Panc1 (cell line): ENCODE results near the gene MPC1. TPM values are rescaled to one million over a fixed set of nuclear protein-coding genes. Genes with fewer than 3 reads are reported as not detected.

Source experiments
- ATAC-seq: fragments of 200-7000 bp; cut with Tn5 transposase; 2 replicates; pipeline ENCODE4 v1.9.1; 2020; ENCODE audit warnings: mild to moderate bottlenecking, moderate library complexity
- BruUV-seq: library from RNA; stranded (reverse); fragments of 400-500 nt; replicated peaks from 2 replicates; lab custom pipeline; 2021; lab: Mats Ljungman, UMichigan
- CTCF ChIA-PET: fragments of 300-600 bp; sonication (Branson Sonifier 250); formaldehyde crosslinking; loops from one replicate; lab custom pipeline; 2022; ENCODE audit warnings: antibody characterized with exemption; lab: Charles Lee
- POLR2A ChIA-PET: fragments of 300-600 bp; sonication (Branson Sonifier 250); formaldehyde crosslinking; loops from one replicate; lab custom pipeline; 2022; ENCODE audit warnings: antibody characterized with exemption; lab: Charles Lee
- DNase-seq: peaks from one replicate; pipeline ENCODE4 v3.0.0-alpha.2; 2010; ENCODE audit warnings: low read depth, low spot score
- H3K27ac ChIP-seq: 2 replicates; pipeline ENCODE4 v1.5.1; 2011; ENCODE audit warnings: mild to moderate bottlenecking, low read length, inconsistent platforms
- H3K27me3 ChIP-seq: fragments of 200-500 bp; sonication (Bioruptor generic); 2 replicates; pipeline ENCODE4 v1.6.0; 2014; ENCODE audit warnings: low read length, inconsistent platforms; ENCODE audit not compliant: control insufficient read depth, insufficient read depth
- H3K36me3 ChIP-seq: fragments of 200-500 bp; sonication (Bioruptor generic); 2 replicates; pipeline ENCODE4 v1.5.1; 2014; ENCODE audit warnings: inconsistent platforms, mild to moderate bottlenecking, low read length, moderate library complexity; ENCODE audit not compliant: control insufficient read depth, insufficient read depth
- H3K4me1 ChIP-seq: 2 replicates; pipeline ENCODE4 v1.5.1; 2011; ENCODE audit warnings: inconsistent platforms, mild to moderate bottlenecking, low read length, moderate library complexity; ENCODE audit not compliant: control insufficient read depth, insufficient read depth
- H3K4me3 ChIP-seq, 2 experiments: 2 replicates each; pipeline ENCODE4 v1.5.1; 2011 to 2012; ENCODE audit warnings: low read depth in 2 of 2, low read length in 2 of 2, mild to moderate bottlenecking in 2 of 2, inconsistent platforms in 1 of 2, moderate library complexity in 1 of 2
- H3K9me3 ChIP-seq: fragments of 200-500 bp; sonication (Bioruptor generic); 2 replicates; pipeline ENCODE4 v1.5.1; 2014; ENCODE audit warnings: low read depth, mild to moderate bottlenecking, inconsistent platforms, low read length, moderate library complexity; ENCODE audit not compliant: control insufficient read depth, insufficient read depth
- CTCF ChIP-seq: fragments of 450-650 bp; IDR thresholded peaks from 2 replicates; pipeline ENCODE4 v1.5.1; 2017; ENCODE audit warnings: mild to moderate bottlenecking
- POLR2AphosphoS5 ChIP-seq: IDR thresholded peaks from 2 replicates; pipeline ENCODE4 v1.6.1; 2012; ENCODE audit warnings: mild to moderate bottlenecking, low read depth, low read length, moderate library complexity
- REST ChIP-seq, 2 experiments: IDR thresholded peaks; 2 replicates each; pipeline ENCODE4 v1.6.1; 2011 to 2012; ENCODE audit warnings: low read depth in 2 of 2, control low read depth in 1 of 2, low read length in 1 of 2, mild to moderate bottlenecking in 1 of 2, moderate library complexity in 1 of 2; ENCODE audit not compliant: insufficient read depth in 1 of 2
- SIN3A ChIP-seq: IDR thresholded peaks from 2 replicates; pipeline ENCODE4 v1.6.1; 2012; ENCODE audit warnings: low read depth, mild to moderate bottlenecking, low read length, moderate library complexity, borderline replicate concordance; ENCODE audit not compliant: insufficient read depth
- TCF7L2 ChIP-seq: IDR thresholded peaks from 2 replicates; pipeline ENCODE4 v1.6.1; 2011; ENCODE audit warnings: mild to moderate bottlenecking, low read depth, low read length, inconsistent platforms
- in situ Hi-C: cut with HindIII; loops from 2 replicates; pipeline ENCODE4 v1.10.0; 2016; ENCODE audit warnings: low sequenced_read_pairs, low pct_unique_long_range_greater_than_20kb
- intact Hi-C: fragments of 100-400 bp; cut with micrococcal nuclease; formaldehyde crosslinking; loops from one replicate; pipeline ENCODE4 v1.10.0; 2022; ENCODE audit not compliant: unreplicated experiment
- total RNA-seq: library from RNA; stranded (reverse); gene quantifications from one replicate; pipeline ENCODE4 v1.2.1, GENCODE V29; 2021; ENCODE audit not compliant: unreplicated experiment

MPC1 gene
- total RNA-seq, 1 experiment from 2014 or later, result 7.0 TPM

DNA sequence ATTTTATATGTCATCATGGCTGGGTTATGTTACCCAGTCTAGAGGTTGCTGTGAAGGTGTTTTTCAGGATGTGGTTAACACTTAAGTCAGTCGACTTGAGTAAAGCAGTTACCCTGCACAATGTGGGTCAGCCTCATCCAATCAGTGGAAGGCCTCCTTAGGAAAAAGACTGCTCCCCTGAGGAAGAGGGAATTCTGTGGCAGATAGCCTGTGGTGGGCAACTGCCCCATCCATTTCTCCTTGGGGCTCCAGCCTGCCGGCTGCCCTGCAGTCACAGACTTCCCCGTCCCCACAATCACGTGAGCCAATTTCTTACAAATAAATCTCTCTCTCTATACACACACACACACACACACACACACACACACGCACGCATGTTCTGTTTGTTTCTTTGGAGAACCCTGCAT lies 34.5 kb upstream of the MPC1 start:
- Histone ChIP-seq H3K4me3 (no peak overlapping the region), H3K27ac (no peak overlapping the region), H3K27me3 (no peaks in the 10 kb centered on the region), H3K4me1 (no peaks in the 10 kb centered on the region), H3K9me3 (no peaks in the 10 kb centered on the region), H3K36me3 (no peaks in the 10 kb centered on the region)
- intact Hi-C loops, result no loop called here
- ChIA-PET POLR2A (interaction anchor here (0.5 kb wide), 1 partner anchor 23 kb away, joined by 5 read pairs; no protein-coding TSS in a partner anchor), CTCF (no interaction called here)
- TF ChIP-seq POLR2AphosphoS5, result no peak
- TF ChIP-seq SIN3A, result no peak
- TF ChIP-seq CTCF, result no peak
- TF ChIP-seq REST (IDR thresholded peaks at IDR 0.05; ENCODE audit: insufficient read depth in 1 of 2, low read depth in 2 of 2, low read length in 1 of 2), result no peak
- TF ChIP-seq TCF7L2, result no peak
- BruUV-seq, result no TSS peak
- ATAC-seq (no peak), DNase-seq (no peak)
- in situ Hi-C loops, result no loop called here

DNA sequence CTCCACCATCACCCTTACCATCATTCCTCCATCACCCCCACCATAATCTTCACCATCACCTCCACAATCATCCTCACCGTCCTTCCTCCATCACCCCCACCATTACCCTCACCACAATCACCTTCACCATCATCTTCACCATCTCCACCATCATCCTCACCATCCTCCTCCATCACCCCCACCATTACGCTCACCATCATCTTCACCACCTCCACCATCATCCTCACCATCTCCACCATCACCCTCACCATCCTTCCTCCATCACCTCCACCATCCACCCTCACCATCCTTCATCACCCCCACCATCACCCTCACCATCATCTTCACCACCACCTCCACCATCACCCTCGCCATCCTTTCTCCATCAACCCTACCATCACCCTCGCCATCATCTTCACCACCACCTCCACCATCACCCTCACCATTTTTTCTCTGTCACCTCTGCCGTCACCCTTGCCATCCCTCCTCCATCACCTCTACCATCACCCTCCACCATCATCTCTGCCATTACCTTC lies 33.1 kb upstream of the MPC1 start:
- no peaks in the 10 kb centered on the region for H3K36me3 ChIP-seq

More for the DNA sequence above, 33.1 kb upstream of the MPC1 start:
- Histone ChIP-seq H3K27me3 (no peaks in the 10 kb centered on the region), H3K4me1 (no peaks in the 10 kb centered on the region), H3K4me3 (no peak overlapping the region), H3K9me3 (no peaks in the 10 kb centered on the region), H3K27ac (no peak overlapping the region)
- DNase-seq (no peak), ATAC-seq (no peak)
- no peak for TF ChIP-seq POLR2AphosphoS5
- no peak for TF ChIP-seq REST (IDR thresholded peaks at IDR 0.05; ENCODE audit: insufficient read depth in 1 of 2, low read depth in 2 of 2, low read length in 1 of 2)
- TF ChIP-seq CTCF, result no peak
- no peak for TF ChIP-seq SIN3A
- no peak for TF ChIP-seq TCF7L2
- ChIA-PET POLR2A (no interaction called here), CTCF (no interaction called here)
- BruUV-seq, result no TSS peak
- intact Hi-C loops (no loop called here), in situ Hi-C loops (no loop called here)
